B cell (primary cell): ENCODE results near the gene SUMO3. TPM values are rescaled to one million over a fixed set of nuclear protein-coding genes. Genes with fewer than 3 reads are reported as not detected.
A peak's percentile ranks its signal among the peaks of the same experiment; 100 is the strongest.

Source experiments
- ATAC-seq: fragments of 200-7000 bp; cut with Tn5 transposase; one replicate; pipeline ENCODE4 v1.10.0; 2021; ENCODE audit warnings: low read depth, mild to moderate bottlenecking, moderate number of reproducible peaks, moderate library complexity
- CTCF ChIA-PET: fragments of 350-600 bp; sonication (Branson Sonifier 250); formaldehyde crosslinking; loops from one replicate; lab custom pipeline; 2021; ENCODE audit warnings: antibody characterized with exemption, inconsistent platforms; lab: Charles Lee
- POLR2A ChIA-PET: fragments of 350-600 bp; sonication (Branson Sonifier 250); formaldehyde crosslinking; loops from one replicate; lab custom pipeline; 2021; ENCODE audit warnings: antibody characterized with exemption; lab: Charles Lee
- DNase-seq: peaks from one replicate; pipeline ENCODE4 v3.0.0; 2013
- H2AFZ ChIP-seq: 2 replicates; pipeline ENCODE4 v1.6.1; 2012; ENCODE audit warnings: mild to moderate bottlenecking, low read depth, low read length; ENCODE audit not compliant: insufficient read depth, poor library complexity, severe bottlenecking
- H3K27ac ChIP-seq, 2 donors: 1 replicate in 1 of 2; 2 replicates in 1 of 2; pipeline ENCODE4 v1.5.1; 2012 to 2013; ENCODE audit warnings: low read length in 2 of 2, mild to moderate bottlenecking in 2 of 2, moderate library complexity in 1 of 2
- H3K27me3 ChIP-seq, 4 experiments: fragments of 200-600 bp in 1 of 4; sonication (generic) in 1 of 4; replicated peaks in 1 of 4; 1 replicate in 2 of 4; 2 replicates in 2 of 4; pipeline versions ENCODE4 v1.6.1 to v1.7.0; 2013 to 2016; ENCODE audit warnings: low read length in 3 of 4, mild to moderate bottlenecking in 2 of 4, mixed read lengths in 1 of 4, moderate library complexity in 1 of 4; ENCODE audit not compliant: insufficient read depth in 4 of 4, control insufficient read depth in 3 of 4; ENCODE audit errors: control extremely low read depth in 1 of 4
- H3K36me3 ChIP-seq, 2 experiments: replicated peaks in 1 of 2; 1 replicate in 1 of 2; 2 replicates in 1 of 2; pipeline versions ENCODE4 v1.6.1 to v1.7.1; 2013; ENCODE audit warnings: low read length in 1 of 2; ENCODE audit not compliant: insufficient read depth in 2 of 2, control insufficient read depth in 1 of 2; ENCODE audit errors: control extremely low read depth in 1 of 2, extremely low read depth in 1 of 2
- H3K4me1 ChIP-seq, 2 donors: fragments of 200-600 bp in 1 of 2; sonication (generic) in 1 of 2; 1 replicate in 1 of 2; 2 replicates in 1 of 2; pipeline versions ENCODE4 v1.5.1 to v1.6.1; 2013 to 2017; ENCODE audit warnings: low read length in 2 of 2; ENCODE audit not compliant: control insufficient read depth in 2 of 2, insufficient read depth in 2 of 2
- H3K4me2 ChIP-seq: replicated peaks from 2 replicates; pipeline ENCODE3; 2012; ENCODE audit warnings: mild to moderate bottlenecking, low read depth, low read length; ENCODE audit not compliant: poor library complexity, severe bottlenecking
- H3K4me3 ChIP-seq, 5 experiments: fragments of 200-600 bp in 1 of 5; sonication (generic) in 1 of 5; 1 replicate in 3 of 5; 2 replicates in 2 of 5; pipeline versions ENCODE4 v1.5.1 to v1.7.0; 2011 to 2016; ENCODE audit warnings: low read length in 4 of 5, mild to moderate bottlenecking in 4 of 5, low read depth in 2 of 5, control low read depth in 1 of 5, moderate library complexity in 1 of 5; ENCODE audit not compliant: insufficient read depth in 1 of 5; ENCODE audit errors: control extremely low read depth in 1 of 5, extremely low read depth in 1 of 5
- H3K79me2 ChIP-seq: fragments of 200-600 bp; sonication (generic); one replicate; pipeline ENCODE4 v1.6.0; 2016; ENCODE audit warnings: low read length; ENCODE audit not compliant: control insufficient read depth, insufficient read depth
- H3K9ac ChIP-seq: fragments of 200-600 bp; sonication (generic); 2 replicates; pipeline ENCODE4 v1.6.1; 2017; ENCODE audit warnings: mild to moderate bottlenecking, low read length, moderate library complexity
- H3K9me3 ChIP-seq, 3 donors: one replicate each; pipeline versions ENCODE4 v1.6.1 to v1.7.1; 2013; ENCODE audit warnings: low read length in 2 of 3; ENCODE audit not compliant: control insufficient read depth in 2 of 3, insufficient read depth in 1 of 3; ENCODE audit errors: control extremely low read depth in 1 of 3
- H4K20me1 ChIP-seq: 2 replicates; pipeline ENCODE4 v1.6.0; 2012; ENCODE audit warnings: mild to moderate bottlenecking, low read length; ENCODE audit not compliant: insufficient read depth, control insufficient read depth, poor library complexity, severe bottlenecking
- H3K27ac Mint-ChIP-seq: one replicate; pipeline ENCODE4 v1.8.0; 2021; ENCODE audit warnings: mixed read lengths
- H3K27me3 Mint-ChIP-seq: one replicate; pipeline ENCODE4 v1.8.0; 2021; ENCODE audit warnings: mixed read lengths
- H3K4me1 Mint-ChIP-seq: one replicate; pipeline ENCODE4 v1.8.0; 2021; ENCODE audit warnings: mixed read lengths
- H3K4me3 Mint-ChIP-seq: one replicate; pipeline ENCODE4 v1.8.0; 2021; ENCODE audit warnings: mixed read lengths
- H3K9me3 Mint-ChIP-seq: one replicate; pipeline ENCODE4 v1.8.0; 2022; ENCODE audit warnings: mixed read lengths; ENCODE audit not compliant: insufficient read depth
- CTCF ChIP-seq: fragments of 200-600 bp; IDR thresholded peaks from one replicate; pipeline ENCODE4 v1.8.0; 2022; ENCODE audit warnings: antibody characterized with exemption, mild to moderate bottlenecking
- EZH2 ChIP-seq: IDR thresholded peaks from 2 replicates; pipeline ENCODE4 v1.6.1; 2012; ENCODE audit warnings: borderline replicate concordance, low read depth, mild to moderate bottlenecking, moderate library complexity, low read length; ENCODE audit not compliant: insufficient read depth, poor library complexity, severe bottlenecking
- WGBS: methylation state at CpG from one replicate; pipeline ENCODE4 v1.1.5; 2013; ENCODE audit warnings: missing lambda C conversion rate; ENCODE audit not compliant: insufficient coverage; 5-methylcytosine and 5-hydroxymethylcytosine counted together
- intact Hi-C: fragments of 100-400 bp; cut with micrococcal nuclease; formaldehyde crosslinking; loops from one replicate; pipeline ENCODE4 v1.10.0; 2022
- polyA plus RNA-seq: library from polyadenylated mRNA; depleted of rRNA; stranded (reverse); fragments of >200 nt; gene quantifications from 2 replicates; pipeline ENCODE4 v1.2.3, GENCODE V29; 2012
- total RNA-seq, 2 donors: library from RNA; stranded (reverse); fragments of 120-200 nt in 1 of 2; gene quantifications; 1 replicate in 1 of 2; 2 replicates in 1 of 2; pipeline versions ENCODE4 v1.2.3 to v1.2.4, GENCODE V29; 2013 to 2022

Gene SUMO3
- total and polyA plus RNA-seq, 2 donors (not counting 1 experiment from before 2014, with no cell fraction given), result 37.6 to 44.8 TPM

GRCh38 chr21:44800971-44801467 is 16.8 kb downstream of the SUMO3 start:
- Histone ChIP-seq H2AFZ (peak overlapping the region; percentile 82), H3K36me3 (peaks cover 0 to 31% of the 10 kb centered on the region in 2 experiments), H3K27me3 (no peaks in the 10 kb centered on the region), H3K9ac (peak overlapping the region; percentile 72), H3K4me1 (peaks cover 19 to 21% of the 10 kb centered on the region in 2 donors), H3K9me3 (no peaks in the 10 kb centered on the region), H4K20me1 (peaks cover 42% of the 10 kb centered on the region), H3K79me2 (peaks cover 57% of the 10 kb centered on the region), H3K4me2 (peak overlapping the region; percentile 94), H3K4me3 (peak overlapping the region; percentile 63 to 87 (median 78)), H3K27ac (peak overlapping the region in 1 of 2 donors; percentile 75)
- intact Hi-C loops, result loop anchor here (1.0 to 5.0 kb wide), 6 partner anchors 16 to 1014 kb away; partner anchors contain the start of gene RRP1
- Mint-ChIP-seq H3K27me3 (no peaks in the 10 kb centered on the region), H3K4me1 (peaks cover 41% of the 10 kb centered on the region), H3K4me3 (peak overlapping the region; percentile 100), H3K27ac (peak overlapping the region; percentile 95), H3K9me3 (no peaks in the 10 kb centered on the region)
- ChIA-PET CTCF (interaction anchor here (0.9 to 4.8 kb wide), 29 partner anchors 8 to 337 kb away, joined by 3 to 49 read pairs (median 6); partner anchors contain the start of genes ITGB2, PTTG1IP and SUMO3), POLR2A (interaction anchor here (0.6 to 2.8 kb wide), 5 partner anchors 17 to 147 kb away, joined by 3 to 16 read pairs (median 9); partner anchors contain the start of genes PTTG1IP and SUMO3)
- peak; percentile 73 for TF ChIP-seq CTCF
- no peak for TF ChIP-seq EZH2
- 7% methylated on average over 12 of the region's 17 CpGs for WGBS
- ATAC-seq (peak; percentile 46), DNase-seq (peak; percentile 65)

GRCh38 chr21:44800103-44800502 is 17.8 kb downstream of the SUMO3 start:
- Histone ChIP-seq H3K36me3 (peaks cover 0 to 29% of the 10 kb centered on the region in 2 experiments), H3K27me3 (no peaks in the 10 kb centered on the region), H3K4me3 (no peak overlapping the region), H3K27ac (no peak overlapping the region), H3K4me1 (peaks cover 19 to 21% of the 10 kb centered on the region in 2 donors), H3K9ac (no peak overlapping the region), H3K9me3 (no peaks in the 10 kb centered on the region), H3K4me2 (peak overlapping the region; percentile 94), H2AFZ (no peak overlapping the region), H4K20me1 (peaks cover 49% of the 10 kb centered on the region), H3K79me2 (peaks cover 66% of the 10 kb centered on the region)
- TF ChIP-seq CTCF (no peak), EZH2 (no peak)
- no peak for ATAC-seq
- ChIA-PET CTCF (interaction anchor here (0.8 to 4.8 kb wide), 21 partner anchors 8 to 338 kb away, joined by 3 to 49 read pairs (median 7); partner anchors contain the start of gene PTTG1IP), POLR2A (interaction anchor here (2.1 to 2.8 kb wide), 2 partner anchors 18 to 131 kb away, joined by 12 to 16 read pairs; partner anchors contain the start of gene SUMO3)
- no peaks in the 10 kb centered on the region for H3K9me3 Mint-ChIP-seq
- peaks cover 41% of the 10 kb centered on the region for H3K4me1 Mint-ChIP-seq
- DNase-seq, result no peak
- no peak overlapping the region for H3K27ac Mint-ChIP-seq
- no peaks in the 10 kb centered on the region for H3K27me3 Mint-ChIP-seq
- 87% methylated on average over 6 of the region's 12 CpGs for WGBS
- intact Hi-C loops, result loop anchor here (2.0 to 5.0 kb wide), 4 partner anchors 75 to 1013 kb away; partner anchors contain the start of gene RRP1
- H3K4me3 Mint-ChIP-seq, result peak overlapping the region; percentile 100
